Measurements from ENCODE around the gene CHAT.

Gene CHAT

GRCh38 chr10:49696311-49696710 lies 82.5 kb downstream of the CHAT start:
- ATAC-seq, result no peak

GRCh38 chr10:49698679-49699078 lies 84.8 kb downstream of the CHAT start:
- ATAC-seq, result no peak
- TF ChIP-seq ISL1 (CRISPR knock-in tag; IDR thresholded peaks at IDR 0.05), result no peak
- no peak for TF ChIP-seq GLIS3 (CRISPR knock-in tag; IDR thresholded peaks at IDR 0.05)
- TF ChIP-seq ESRRG (CRISPR knock-in tag; IDR thresholded peaks at IDR 0.05), result no peak
- TF ChIP-seq RARB (CRISPR knock-in tag; IDR thresholded peaks at IDR 0.05), result no peak
- no peak for TF ChIP-seq CSRNP3 (CRISPR knock-in tag; IDR thresholded peaks at IDR 0.05)
- no peak for TF ChIP-seq ZC3H10 (CRISPR knock-in tag; IDR thresholded peaks at IDR 0.05)
- TF ChIP-seq PATZ1 (CRISPR knock-in tag; IDR thresholded peaks at IDR 0.05; ENCODE audit: borderline replicate concordance), result no peak
- TF ChIP-seq OSR1 (CRISPR knock-in tag; IDR thresholded peaks at IDR 0.05), result no peak
- no peak for TF ChIP-seq ZNF8 (CRISPR knock-in tag; IDR thresholded peaks at IDR 0.05)
- TF ChIP-seq TSHZ2 (CRISPR knock-in tag; IDR thresholded peaks at IDR 0.05), result no peak
- no peak for TF ChIP-seq BACH2 (CRISPR knock-in tag; IDR thresholded peaks at IDR 0.05; ENCODE audit: borderline replicate concordance)

More at GRCh38 chr10:49696311-49696710, 82.5 kb downstream of the CHAT start:
- TF ChIP-seq ZFP30 (CRISPR knock-in tag; IDR thresholded peaks at IDR 0.05) (no peak), ISL1 (CRISPR knock-in tag; IDR thresholded peaks at IDR 0.05) (no peak), OSR1 (CRISPR knock-in tag; IDR thresholded peaks at IDR 0.05) (no peak), BACH2 (CRISPR knock-in tag; IDR thresholded peaks at IDR 0.05; ENCODE audit: borderline replicate concordance) (no peak), CSRNP3 (CRISPR knock-in tag; IDR thresholded peaks at IDR 0.05) (no peak), TOX (CRISPR knock-in tag; IDR thresholded peaks at IDR 0.05; ENCODE audit: borderline replicate concordance) (no peak), CREB5 (CRISPR knock-in tag; IDR thresholded peaks at IDR 0.05; ENCODE audit: low read depth) (no peak), ZC3H10 (CRISPR knock-in tag; IDR thresholded peaks at IDR 0.05) (no peak), ARNTL (CRISPR knock-in tag; IDR thresholded peaks at IDR 0.05; ENCODE audit: borderline replicate concordance, low read depth) (no peak), GLIS3 (CRISPR knock-in tag; IDR thresholded peaks at IDR 0.05) (no peak), RARB (CRISPR knock-in tag; IDR thresholded peaks at IDR 0.05) (no peak), ZNF8 (CRISPR knock-in tag; IDR thresholded peaks at IDR 0.05) (no peak), CSDC2 (CRISPR knock-in tag; IDR thresholded peaks at IDR 0.05) (no peak), ZFP3 (CRISPR knock-in tag; IDR thresholded peaks at IDR 0.05) (no peak), ESRRG (CRISPR knock-in tag; IDR thresholded peaks at IDR 0.05) (no peak), PPARA (CRISPR knock-in tag; IDR thresholded peaks at IDR 0.05; ENCODE audit: borderline replicate concordance) (no peak), POU6F1 (CRISPR knock-in tag; IDR thresholded peaks at IDR 0.05; ENCODE audit: borderline replicate concordance, low read depth) (no peak), TSHZ2 (CRISPR knock-in tag; IDR thresholded peaks at IDR 0.05) (no peak)

Measured in SK-N-SH treated with all-trans-retinoic acid at 6 μM for 48 hours (cell line).